GM19324 (cell line): ENCODE measurements around the gene OVOL1.
"Not testable (repeated sequence)": the region's sequence is repeated elsewhere in the genome, so short reads cannot be mapped to it uniquely, and the experiment has no call there.

Experiments
- ATAC-seq: cut with Tn5 transposase; IDR thresholded peaks from one replicate; pipeline ENCODE4 v1.9.1; 2021; ENCODE audit warnings: mild to moderate bottlenecking, moderate library complexity; ENCODE audit not compliant: unreplicated experiment, low FRiP score

Gene OVOL1

DNA sequence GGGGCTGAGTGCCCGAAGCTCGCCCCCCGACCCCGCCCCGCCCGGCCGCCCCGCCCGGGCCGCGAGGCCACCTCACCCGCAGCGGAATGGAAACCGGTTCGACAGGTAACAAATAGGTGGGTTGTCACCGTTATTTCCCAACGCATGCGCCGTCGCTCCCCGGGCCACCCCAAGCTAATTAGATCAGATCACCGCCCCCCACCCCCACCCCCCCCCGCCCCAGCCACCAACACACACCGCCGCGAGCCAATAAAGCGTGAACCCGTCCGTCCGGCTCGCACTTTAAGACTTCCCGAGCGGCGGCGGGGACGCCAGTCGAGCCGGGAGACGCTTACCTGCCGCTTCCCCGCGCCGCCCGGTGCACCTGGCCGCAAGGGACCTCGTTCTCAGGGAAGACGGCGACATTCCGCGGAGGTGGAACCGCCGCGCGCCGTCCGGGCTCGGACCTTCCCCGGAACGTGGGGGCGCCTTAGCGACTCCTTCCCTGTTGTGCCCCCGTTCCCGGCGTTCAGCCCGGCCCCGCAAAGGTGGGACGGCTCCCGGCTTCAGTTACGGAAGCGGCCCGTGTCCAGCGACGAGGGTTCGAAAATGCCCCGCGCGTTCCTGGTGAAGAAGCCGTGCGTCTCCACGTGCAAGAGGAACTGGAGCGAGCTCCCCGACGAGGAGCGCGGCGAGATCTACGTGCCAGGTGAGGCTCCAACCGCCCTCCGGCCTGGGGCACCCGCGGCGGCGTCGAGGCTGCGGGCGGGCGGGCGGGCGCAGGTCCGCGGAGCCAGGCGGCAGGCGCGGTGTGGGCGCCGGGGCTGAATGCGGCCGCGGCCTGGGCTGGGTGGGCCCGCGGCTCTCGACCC, at the start of gene OVOL1:
Gene OVOL1, plus strand, starts transcription at position 278 of the 851 bp plus-strand sequence. Its CDS starts 311 bp downstream, at position 589.
- ATAC-seq, result no peak

- ATAC-seq, result no peak
These were observed 47.8 kb upstream of the OVOL1 start for GRCh38 chr11:65739022-65739421.

DNA sequence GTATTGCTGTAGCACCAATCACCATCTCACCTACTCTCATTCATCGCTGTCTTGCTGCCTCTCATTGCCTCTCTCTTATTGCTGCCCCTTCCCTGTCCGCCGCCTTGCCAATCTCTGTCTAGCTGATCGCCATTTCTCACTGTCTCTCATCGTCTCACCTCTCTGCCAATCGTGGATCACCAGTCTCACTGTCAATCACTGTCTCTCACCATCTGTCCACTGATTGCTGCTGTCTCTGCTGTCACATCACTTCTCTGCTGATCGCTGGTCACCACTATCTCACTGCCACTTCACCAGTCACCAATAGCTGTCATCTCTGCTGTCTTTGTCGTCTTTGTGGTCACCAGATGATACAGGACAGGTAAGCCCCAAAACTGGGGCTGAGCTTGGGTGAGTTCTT, 45.7 kb upstream of the OVOL1 start:
- ATAC-seq, result no peak

- no peak for ATAC-seq
These were observed 44.5 kb upstream of the OVOL1 start for GRCh38 chr11:65742353-65742752.

DNA sequence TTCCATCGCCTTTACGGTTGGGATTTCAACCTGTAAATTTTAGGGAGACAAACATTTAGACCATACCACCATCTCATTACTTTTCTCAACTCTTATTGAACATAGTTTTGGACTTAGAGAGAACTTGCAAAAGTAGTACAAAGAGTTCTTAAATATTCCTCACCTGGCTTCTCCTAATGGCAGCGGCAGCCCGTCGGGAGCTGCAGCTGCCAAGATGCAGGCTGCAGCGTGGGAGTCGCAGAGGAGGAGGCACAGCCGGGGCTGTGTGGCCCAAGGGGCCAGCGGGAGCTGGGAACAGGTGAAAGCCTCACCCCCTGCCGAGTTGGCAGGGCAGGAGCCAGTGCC, 43.2 kb upstream of the OVOL1 start:
- no peak for ATAC-seq

DNA sequence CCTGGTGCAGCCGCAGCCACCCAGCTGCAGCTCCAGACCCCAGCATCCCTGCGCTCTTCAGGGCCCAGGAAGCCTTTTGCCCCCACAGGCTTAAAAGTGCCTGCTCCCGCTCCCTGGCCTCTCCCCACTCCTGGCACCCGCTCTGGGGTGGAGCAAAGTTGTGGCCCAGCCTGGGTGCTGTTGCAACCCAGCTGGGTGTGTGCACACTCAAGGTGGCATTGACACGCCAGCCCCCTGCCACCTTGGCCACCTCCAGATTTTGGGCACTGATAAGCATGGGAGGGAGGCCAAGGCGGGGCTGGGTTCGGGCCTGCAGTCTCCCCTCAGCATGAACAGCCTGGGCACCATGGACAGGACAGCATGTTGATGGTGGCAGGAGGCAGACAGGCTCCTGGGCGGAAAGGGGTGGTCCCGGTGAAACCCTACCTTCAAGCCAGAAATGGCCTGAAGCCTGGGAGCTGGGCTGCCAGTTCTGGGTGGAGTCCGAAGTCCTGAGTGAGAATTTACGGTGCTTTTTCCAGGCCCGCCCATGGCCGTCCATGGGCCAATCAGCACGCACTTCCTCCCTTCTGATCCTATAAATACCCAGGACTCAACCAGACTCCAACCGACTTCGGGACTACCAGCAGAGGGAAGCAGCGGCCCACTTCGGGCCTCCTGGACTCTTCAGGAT, 42.7 kb upstream of the OVOL1 start:
- ATAC-seq, result no peak

DNA sequence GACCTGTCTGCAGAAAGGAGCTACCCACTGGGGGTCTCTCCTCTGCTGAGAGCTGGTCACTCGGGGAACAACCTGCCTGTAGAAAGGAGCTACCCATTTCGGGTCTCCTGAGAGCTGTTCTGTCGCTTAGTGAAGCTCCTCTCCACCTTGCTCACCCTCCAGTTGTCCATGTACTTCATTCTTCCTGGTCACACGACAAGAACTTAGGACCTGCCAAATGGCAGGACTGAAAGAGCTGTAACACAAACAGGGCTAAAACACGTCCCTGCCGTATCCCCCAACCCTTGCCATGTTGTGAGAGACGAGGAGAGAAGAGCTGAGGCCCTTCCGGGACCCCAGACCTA, 42.2 kb upstream of the OVOL1 start:
- ATAC-seq, result no peak

DNA sequence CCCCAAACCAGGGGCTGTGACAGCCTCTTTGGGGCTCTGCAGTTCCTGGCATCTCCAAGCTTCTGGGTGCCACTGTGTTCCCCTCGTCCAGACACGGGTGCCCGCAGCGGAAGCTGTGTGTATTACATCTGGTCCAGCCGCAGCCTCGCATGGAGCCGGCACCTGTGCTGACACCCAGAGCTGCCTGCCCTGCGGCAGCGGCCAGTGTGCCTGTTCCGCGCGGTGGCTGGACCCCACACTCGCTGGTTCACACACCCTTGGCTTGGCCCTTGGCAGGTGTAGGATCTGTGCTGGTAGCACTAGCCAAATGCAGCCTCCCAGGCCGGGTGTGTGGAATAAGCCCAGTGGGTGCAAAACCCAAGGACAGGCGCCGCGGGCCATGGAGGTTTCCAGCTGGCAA, 41.8 kb upstream of the OVOL1 start:
- ATAC-seq, result no peak

GRCh38 chr11:65762169-65762568, 24.7 kb upstream of the OVOL1 start:
- ATAC-seq, result not testable (repeated sequence)

DNA sequence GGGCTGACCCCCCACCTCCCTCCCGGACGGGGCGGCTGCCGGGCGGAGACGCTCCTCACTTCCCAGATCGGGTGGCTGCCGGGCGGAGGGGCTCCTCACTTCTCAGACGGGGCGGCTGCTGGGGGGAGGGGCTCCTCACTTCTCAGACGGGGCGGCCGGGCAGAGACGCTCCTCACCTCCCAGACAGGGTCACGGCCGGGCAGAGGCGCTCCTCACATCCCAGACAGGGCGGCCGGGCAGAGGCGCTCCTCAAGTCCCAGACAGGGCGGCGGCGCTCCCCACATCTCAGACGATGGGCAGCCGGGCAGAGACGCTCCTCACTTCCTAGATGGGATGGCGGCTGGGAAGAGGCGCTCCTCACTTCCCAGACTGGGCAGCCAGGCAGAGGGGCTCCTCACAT, 24.0 kb upstream of the OVOL1 start:
- not testable (repeated sequence) for ATAC-seq

- no peak for ATAC-seq
These were observed 22.4 kb upstream of the OVOL1 start for GRCh38 chr11:65764434-65764833.

DNA sequence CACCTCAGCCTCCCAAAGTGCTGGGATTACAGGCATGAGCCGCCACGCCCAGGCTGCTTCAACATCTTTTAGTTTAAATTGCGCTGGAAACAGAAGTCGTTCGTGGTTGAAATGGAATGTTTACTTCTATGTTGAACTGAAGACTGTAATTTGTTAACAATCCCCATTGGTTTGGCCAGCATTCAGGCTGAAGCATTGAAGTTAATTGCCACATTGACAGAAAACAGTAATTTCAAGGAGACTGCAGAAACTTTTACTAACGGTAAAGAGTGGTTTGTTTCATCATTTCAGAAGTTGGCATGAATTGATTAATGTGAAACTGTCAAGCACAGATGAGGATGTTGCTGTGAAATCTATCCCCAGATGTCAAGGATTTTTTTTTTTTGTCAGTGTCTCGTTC, 20.3 kb upstream of the OVOL1 start:
- ATAC-seq, result no peak

GRCh38 chr11:65767406-65767805, 19.5 kb upstream of the OVOL1 start:
- ATAC-seq, result no peak

- ATAC-seq, result not testable (repeated sequence)
These were observed 19.1 kb upstream of the OVOL1 start for GRCh38 chr11:65767806-65768205.

GRCh38 chr11:65770951-65771567, 15.8 kb upstream of the OVOL1 start:
- no peak for ATAC-seq

- no peak for ATAC-seq
These were observed 15.2 kb upstream of the OVOL1 start for GRCh38 chr11:65771589-65772112.

DNA sequence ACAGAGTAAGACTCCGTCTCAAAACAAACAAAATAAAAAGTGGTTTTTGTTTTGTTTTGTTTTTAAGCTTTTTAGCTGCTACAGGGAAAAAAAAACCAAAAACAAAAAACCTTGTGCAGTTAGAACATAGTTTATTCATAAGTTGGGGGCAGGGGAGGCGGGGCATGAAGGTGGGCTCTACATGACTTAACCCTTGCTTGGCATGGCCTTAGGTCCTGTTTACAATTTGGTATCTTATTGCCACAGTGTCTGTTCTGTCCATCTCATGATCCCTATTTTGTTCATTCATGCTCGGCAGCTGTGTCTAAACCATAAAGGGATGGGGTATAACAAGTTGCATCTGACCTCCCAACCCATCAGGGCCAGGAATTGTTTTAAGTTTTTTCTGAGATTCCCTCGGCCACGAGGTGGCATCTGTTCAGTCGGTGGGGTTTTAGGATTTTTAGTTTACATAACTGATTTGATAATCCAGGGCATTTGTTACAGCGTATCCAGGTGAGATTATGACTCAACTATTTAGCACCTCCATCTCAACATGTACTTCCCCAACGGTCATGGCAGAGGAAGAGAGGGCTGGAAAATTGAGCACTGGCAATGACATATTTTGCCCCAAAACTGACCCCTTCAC, 13.0 kb upstream of the OVOL1 start:
- ATAC-seq, result no peak

DNA sequence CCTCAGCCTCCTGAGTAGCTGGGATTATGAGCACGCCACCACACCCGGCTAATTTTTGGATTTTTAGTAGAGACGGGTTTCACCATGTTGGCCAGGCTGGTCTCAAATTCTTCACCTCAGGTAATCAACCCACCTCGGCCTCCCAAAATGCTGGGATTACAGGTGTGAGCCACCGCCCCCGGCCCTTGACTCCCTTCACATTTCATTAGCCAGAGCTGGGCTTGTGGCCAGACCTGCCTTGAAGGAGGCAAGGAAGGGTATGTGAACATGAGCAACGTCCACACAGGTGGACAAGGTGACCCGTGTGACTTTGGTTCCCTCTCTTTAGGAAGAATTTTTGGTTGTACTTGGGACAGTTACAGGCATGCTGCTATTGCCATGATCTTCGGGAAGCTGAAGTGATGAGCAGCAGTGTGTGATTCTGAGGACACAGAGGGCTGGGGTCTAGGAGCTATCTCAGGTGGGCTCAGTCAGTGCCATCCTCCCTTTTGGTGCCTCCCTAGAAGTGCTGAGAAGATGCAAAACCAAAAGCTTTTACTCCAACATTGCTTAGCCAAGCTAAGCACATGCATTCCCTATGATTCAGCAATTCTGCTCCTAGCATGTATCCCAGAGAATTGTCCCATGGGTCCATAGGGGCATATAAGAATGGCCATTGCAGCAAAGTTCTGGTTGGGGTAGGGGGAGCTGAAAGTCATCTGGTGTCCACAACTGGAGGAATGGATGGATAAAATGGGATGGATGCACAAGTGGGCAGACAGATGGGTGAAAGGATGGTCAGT, 12.1 kb upstream of the OVOL1 start:
- ATAC-seq, result no peak

DNA sequence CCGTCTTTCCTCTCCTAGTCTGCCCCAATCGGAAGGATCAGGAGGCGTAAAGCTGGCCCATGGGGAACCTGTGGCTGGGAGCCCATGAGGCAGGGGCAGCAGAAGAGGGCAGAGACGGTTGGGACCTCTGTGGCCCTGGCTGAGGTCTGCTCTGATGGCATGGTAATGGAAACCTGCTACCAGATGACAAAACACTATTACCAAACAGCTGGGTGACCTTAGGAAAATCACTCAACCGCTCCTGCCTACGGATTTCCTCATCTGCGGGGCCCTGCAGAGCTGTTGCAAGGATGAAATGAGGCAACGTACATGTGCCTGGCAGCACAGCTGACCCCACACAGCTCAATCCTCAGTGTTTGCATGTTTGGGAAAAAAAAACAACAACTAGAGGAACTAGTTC, 10.7 kb upstream of the OVOL1 start:
- ATAC-seq, result no peak

- ATAC-seq, result no peak
These were observed 10.1 kb upstream of the OVOL1 start for GRCh38 chr11:65776710-65777141.
